Activated T-helper 1 cell treated with anti-CD3 and anti-CD28 coated beads, Interleukin-12 subunit alpha, Interleukin-12 subunit beta, Interleukin-2, Interleukin-4 antibody, amounts not matched to agents 30 ng/mL and 10 ng/mL and 1 ng/mL, durations not matched to agents 14 hours and 24 hours and 36 hours (primary cell): ENCODE results near the gene SAC3D1. TPM values are rescaled to one million over a fixed set of nuclear protein-coding genes. Genes with fewer than 3 reads are reported as not detected.

Experiments
- DNase-seq: peaks from one replicate; pipeline ENCODE4 v3.0.0; 2021; ENCODE audit warnings: low spot score
- H3K27ac Mint-ChIP-seq: one replicate; pipeline ENCODE4 v1.8.0; 2021; ENCODE audit warnings: mild to moderate bottlenecking, mixed read lengths
- H3K27me3 Mint-ChIP-seq: one replicate; pipeline ENCODE4 v1.8.0; 2022; ENCODE audit warnings: mild to moderate bottlenecking, moderate library complexity, mixed read lengths; ENCODE audit not compliant: insufficient read depth
- H3K36me3 Mint-ChIP-seq: one replicate; pipeline ENCODE4 v1.8.0; 2021; ENCODE audit warnings: low read depth, mixed read lengths
- H3K4me1 Mint-ChIP-seq: one replicate; pipeline ENCODE4 v1.8.0; 2021; ENCODE audit warnings: low read depth, mixed read lengths
- H3K4me3 Mint-ChIP-seq: one replicate; pipeline ENCODE4 v1.8.0; 2021; ENCODE audit warnings: mild to moderate bottlenecking, moderate library complexity, mixed read lengths
- H3K9me3 Mint-ChIP-seq: one replicate; pipeline ENCODE4 v1.8.0; 2021; ENCODE audit warnings: mixed read lengths
- intact Hi-C: fragments of 100-400 bp; cut with micrococcal nuclease; formaldehyde crosslinking; loops from one replicate; pipeline ENCODE4 v1.15.1; 2024
- total RNA-seq: library from RNA; stranded (reverse); gene quantifications from 2 replicates; pipeline ENCODE4 v1.2.3, GENCODE V29; 2022

The SAC3D1 gene
- total RNA-seq, 1 donor from 2014 or later = 17.4 TPM

DNA sequence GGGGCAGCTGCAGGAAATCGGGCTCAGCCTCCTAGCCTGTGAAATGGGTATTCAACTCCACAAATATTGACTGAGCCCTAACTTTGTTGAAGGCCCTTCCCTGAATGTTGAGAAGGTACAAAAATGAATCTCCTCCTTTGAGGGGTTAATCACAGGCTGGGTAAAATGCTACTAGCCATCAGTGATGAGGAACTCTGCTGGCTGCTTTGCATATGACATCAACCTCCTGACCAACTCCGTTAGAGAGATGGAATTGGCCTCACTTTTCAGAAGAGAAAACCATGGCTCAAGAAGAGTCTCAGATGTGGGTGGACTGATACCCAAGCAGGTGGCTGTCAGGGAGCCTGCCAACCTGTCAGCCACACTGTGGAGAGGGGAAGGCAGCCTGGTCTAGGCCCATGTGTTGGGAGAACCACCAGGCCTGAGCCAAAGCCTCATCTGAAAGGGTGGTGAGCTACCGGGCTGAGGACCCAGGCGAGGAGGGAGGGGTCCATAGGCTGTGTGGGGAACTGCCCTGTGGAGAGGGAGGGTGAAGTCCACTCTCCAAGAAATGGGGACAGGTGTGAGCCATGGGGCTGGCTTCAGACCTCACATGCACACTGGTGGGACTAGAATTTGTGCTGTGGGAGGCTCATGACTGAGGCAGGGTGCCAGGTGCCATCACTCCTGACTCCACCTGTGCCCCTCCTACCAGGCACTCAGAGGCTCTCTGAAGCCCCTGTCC lies 31.1 kb downstream of the SAC3D1 start:
- no peak for DNase-seq
- Mint-ChIP-seq H3K27me3 (no peaks in the 10 kb centered on the region), H3K4me1 (peaks cover 4% of the 10 kb centered on the region), H3K4me3 (no peak overlapping the region), H3K9me3 (no peaks in the 10 kb centered on the region), H3K27ac (peak overlapping the region; percentile 29), H3K36me3 (peaks cover 11% of the 10 kb centered on the region)
- intact Hi-C loops = no loop called here

DNA sequence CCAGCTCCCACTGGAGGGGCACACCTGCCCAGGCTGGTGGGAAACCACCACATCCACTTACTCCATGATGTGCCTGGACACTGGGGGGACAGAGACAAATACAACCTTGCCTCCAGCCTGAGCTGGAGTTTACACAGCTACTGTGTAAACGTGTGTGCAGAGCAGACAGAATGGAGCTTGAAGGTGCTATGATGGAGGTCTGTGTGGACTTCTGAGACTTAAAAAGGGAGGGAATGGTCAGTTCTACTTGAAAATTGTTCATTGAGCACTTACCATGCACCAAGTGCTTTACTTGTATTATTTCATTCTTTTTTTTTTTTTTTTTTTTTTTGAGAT lies 31.6 kb downstream of the SAC3D1 start:
- H3K4me1 Mint-ChIP-seq = peaks cover 8% of the 10 kb centered on the region
- DNase-seq = no peak

DNA sequence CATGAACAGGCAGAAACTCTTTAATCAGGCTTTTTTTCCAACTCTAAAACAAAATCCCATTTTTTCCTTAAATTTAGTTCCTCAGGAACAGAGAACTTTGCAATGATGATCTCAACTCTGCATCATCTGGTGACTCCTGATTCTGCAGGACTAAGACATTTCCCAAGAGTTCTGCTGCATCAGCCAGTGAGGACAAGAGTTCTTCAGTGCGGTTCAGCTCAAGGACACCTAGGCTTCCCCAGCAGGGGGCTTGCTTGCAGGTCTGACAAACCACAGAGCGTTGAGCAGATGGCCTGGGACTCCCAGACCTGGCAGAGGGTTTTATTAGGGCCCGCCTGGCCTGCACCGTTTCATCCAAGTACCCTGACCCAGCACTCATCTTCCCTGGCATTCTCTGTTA lies 36.4 kb downstream of the SAC3D1 start:
- H3K27ac Mint-ChIP-seq = peak overlapping the region; percentile 23

More for the DNA sequence above, 31.6 kb downstream of the SAC3D1 start:
- no peaks in the 10 kb centered on the region for H3K27me3 Mint-ChIP-seq
- H3K36me3 Mint-ChIP-seq = peaks cover 13% of the 10 kb centered on the region
- intact Hi-C loops = no loop called here
- H3K9me3 Mint-ChIP-seq = no peaks in the 10 kb centered on the region
- peak overlapping the region; percentile 23 for H3K27ac Mint-ChIP-seq
- no peak overlapping the region for H3K4me3 Mint-ChIP-seq

DNA sequence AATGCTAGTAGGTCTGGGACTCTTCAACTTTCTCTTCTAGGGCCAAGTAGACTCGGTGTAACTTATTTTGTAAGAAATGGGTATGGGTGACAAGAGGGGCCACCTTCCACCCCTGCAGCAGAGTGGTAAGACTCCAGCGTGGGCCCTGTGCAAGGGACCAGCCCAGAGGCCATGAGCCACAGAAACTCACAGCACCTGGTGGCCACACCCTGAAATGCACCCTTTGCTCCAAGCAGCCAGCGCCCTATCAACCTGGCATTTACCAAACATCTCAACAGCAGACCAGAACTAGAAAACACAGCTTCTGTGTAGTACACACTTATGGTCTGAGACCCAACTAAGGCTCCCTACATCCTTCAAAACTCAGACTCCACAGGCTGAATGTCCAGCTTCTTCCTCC lies 37.1 kb downstream of the SAC3D1 start:
- intact Hi-C loops = loop anchor here (1.0 kb wide), 4 partner anchors 9 to 65 kb away; partner anchors contain the start of genes SAC3D1 and SNX15
- peak; percentile 61 for DNase-seq
- peak overlapping the region; percentile 71 for H3K27ac Mint-ChIP-seq
- H3K9me3 Mint-ChIP-seq = no peaks in the 10 kb centered on the region
- peak overlapping the region; percentile 37 for H3K4me3 Mint-ChIP-seq
- H3K4me1 Mint-ChIP-seq = peaks cover 53% of the 10 kb centered on the region
- H3K36me3 Mint-ChIP-seq = peaks cover 41% of the 10 kb centered on the region
- H3K27me3 Mint-ChIP-seq = no peaks in the 10 kb centered on the region

More for the DNA sequence above, 36.4 kb downstream of the SAC3D1 start:
- Mint-ChIP-seq H3K4me3 (no peak overlapping the region), H3K9me3 (no peaks in the 10 kb centered on the region), H3K27me3 (no peaks in the 10 kb centered on the region), H3K4me1 (peaks cover 46% of the 10 kb centered on the region), H3K36me3 (peaks cover 37% of the 10 kb centered on the region)
- intact Hi-C loops = no loop called here
- no peak for DNase-seq

DNA sequence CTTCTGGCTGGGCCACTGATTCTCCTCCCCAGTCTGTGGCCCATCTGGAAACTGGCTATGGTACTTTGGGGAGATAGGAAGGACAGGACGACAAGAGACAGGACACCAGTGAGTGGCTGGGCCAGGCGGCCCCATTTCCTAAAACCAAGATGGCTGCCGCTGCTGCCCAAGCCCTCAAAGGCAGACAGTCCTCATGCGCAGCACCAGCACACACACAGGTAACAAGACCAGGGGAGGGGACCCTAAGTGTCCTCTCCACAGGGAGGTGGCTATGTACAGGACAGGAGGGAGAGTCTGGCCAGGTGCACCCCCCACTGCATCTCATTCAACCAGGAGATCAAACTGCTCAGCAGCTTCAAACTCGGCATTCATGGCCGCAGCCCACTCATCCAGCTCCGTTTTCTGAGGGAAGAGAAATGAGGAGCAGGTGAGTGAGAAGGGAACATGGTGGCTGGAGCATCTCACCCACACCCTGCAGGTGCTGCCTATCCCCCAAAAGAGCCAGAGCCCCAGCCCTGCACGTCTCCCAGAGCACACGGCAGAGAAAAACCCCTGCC lies 37.9 kb downstream of the SAC3D1 start:
- Mint-ChIP-seq H3K36me3 (peaks cover 43% of the 10 kb centered on the region), H3K27me3 (no peaks in the 10 kb centered on the region), H3K4me3 (peak overlapping the region; percentile 17), H3K27ac (peak overlapping the region; percentile 71), H3K9me3 (no peaks in the 10 kb centered on the region), H3K4me1 (peaks cover 60% of the 10 kb centered on the region)
- intact Hi-C loops = loop anchor here (1.0 kb wide), 4 partner anchors 10 to 66 kb away; partner anchors contain the start of genes SAC3D1 and SNX15
- no peak for DNase-seq

DNA sequence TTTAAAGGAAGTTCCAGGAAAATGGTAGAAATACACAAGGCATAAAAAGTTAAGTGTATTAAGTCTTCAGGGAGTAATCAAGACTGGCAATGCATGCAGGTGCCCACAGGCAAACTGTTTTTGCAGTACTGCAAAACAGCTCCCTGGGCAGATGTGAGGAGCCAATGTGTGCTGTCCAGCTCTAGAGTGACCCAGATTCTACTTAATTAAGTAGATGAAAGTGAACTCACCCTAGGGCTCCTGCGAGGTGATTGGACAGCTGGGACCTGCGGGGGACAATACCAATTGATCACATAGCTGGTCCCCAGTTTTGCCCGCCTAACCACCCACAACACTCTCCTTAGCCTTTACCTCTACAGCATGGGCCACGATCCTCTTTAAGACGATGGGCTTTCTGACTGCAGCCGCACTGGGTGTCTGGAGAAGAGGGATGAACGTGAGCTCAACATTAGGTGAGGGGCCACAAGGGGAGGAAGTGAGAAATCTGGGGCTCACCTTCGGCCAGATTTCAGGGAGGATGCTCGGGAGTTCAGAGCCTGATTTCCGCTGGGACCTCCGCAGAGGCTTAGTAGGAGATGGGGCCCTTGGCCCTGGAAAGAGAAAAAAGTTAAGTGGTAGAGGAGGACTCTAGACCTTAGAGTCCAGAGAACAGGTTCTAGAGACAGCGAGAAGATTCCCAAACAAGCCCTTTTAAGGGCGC lies 42.3 kb downstream of the SAC3D1 start:
- H3K36me3 Mint-ChIP-seq = peaks cover 34% of the 10 kb centered on the region
- no peaks in the 10 kb centered on the region for H3K9me3 Mint-ChIP-seq
- no peaks in the 10 kb centered on the region for H3K27me3 Mint-ChIP-seq
- peaks cover 66% of the 10 kb centered on the region for H3K4me1 Mint-ChIP-seq
- peak overlapping the region; percentile 97 for H3K27ac Mint-ChIP-seq
- no peak for DNase-seq
- H3K4me3 Mint-ChIP-seq = peak overlapping the region; percentile 98
- intact Hi-C loops = no loop called here

DNA sequence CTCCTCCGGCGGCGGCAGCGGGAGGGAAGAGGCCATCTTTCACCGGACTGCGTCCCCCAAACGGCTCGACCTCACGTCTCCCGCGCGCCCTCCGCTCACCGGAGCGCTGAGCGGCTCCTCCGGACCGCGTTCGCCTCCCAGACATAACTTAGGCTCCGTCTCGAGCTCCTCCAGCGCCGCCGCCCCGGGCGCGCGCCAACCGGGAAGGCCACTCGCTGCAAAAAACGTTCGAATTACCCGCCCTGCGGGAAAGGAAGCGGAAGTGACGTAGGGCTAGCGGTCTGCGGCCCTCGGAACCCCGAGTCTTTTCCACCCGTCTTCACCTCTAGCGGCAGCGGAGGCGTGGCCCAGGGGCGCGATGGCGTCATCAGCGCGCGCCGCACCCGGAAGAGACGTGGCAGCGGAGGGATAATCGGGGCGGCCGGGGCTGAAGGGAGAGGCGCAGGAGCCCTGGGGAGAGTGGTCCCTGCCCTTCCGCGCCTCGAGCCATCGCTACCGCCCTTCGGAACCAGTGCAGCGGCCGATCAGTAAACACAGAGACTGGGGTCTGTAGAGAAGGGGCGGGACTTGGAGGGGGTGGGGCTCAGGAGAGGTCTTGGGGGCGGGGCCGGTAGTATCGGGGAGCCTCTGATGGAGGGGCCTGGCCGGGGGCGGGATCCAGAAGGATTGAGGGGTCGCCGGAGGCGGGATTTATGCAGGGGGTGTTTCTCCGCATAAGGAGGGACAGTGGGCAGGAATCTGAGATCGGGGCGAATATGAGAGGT lies 43.0 kb downstream of the SAC3D1 start, which contains the start of the genes CDCA5 and ZFPL1:
Gene CDCA5, minus strand, starts transcription at position 207 of the 764 bp plus-strand sequence. Its CDS starts 62 bp downstream, at position 145.
Gene ZFPL1, plus strand, starts transcription at position 389 of the 764 bp plus-strand sequence. CDS start 477 bp downstream, outside the sequence.
- Mint-ChIP-seq H3K9me3 (no peaks in the 10 kb centered on the region), H3K36me3 (peaks cover 34% of the 10 kb centered on the region)

DNA sequence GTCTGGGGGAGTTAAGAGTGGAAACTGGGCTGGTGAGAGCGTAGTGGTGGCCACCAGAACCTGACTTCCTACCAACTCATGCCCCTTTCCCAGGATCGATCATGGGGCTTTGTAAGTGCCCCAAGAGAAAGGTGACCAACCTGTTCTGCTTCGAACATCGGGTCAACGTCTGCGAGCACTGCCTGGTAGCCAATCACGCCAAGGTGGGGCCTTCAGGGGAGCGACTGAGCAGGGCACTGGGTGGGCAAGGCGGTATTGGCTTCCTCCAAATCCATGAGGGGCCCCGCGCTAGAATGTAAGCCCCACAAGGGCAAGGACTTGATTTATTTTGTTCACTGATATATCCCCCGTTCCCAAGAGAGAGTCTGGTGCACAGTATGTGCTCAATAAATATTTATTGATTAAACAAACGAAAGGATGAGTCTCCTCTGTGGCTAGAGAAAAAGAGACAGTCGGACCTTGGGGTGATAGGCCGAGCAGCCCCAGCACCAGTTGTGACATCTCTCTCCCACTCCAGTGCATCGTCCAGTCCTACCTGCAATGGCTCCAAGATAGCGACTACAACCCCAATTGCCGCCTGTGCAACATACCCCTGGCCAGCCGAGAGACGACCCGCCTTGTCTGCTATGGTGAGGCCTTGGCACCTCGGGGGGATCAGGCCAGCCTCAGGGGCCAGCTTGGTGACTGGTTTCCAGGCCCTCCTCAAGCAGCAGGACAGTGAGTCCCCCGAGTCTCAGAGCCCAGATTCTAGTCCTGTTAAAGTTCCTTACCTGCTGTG lies 43.8 kb downstream of the SAC3D1 start:
- Mint-ChIP-seq H3K9me3 (no peaks in the 10 kb centered on the region), H3K4me1 (peaks cover 56% of the 10 kb centered on the region), H3K36me3 (peaks cover 40% of the 10 kb centered on the region), H3K4me3 (peak overlapping the region; percentile 98), H3K27me3 (no peaks in the 10 kb centered on the region), H3K27ac (peak overlapping the region; percentile 97)
- intact Hi-C loops = loop anchor here (1.0 kb wide), 12 partner anchors 12 to 274 kb away; partner anchors contain the start of genes ATG2A, EHD1, FAU and MEN1
- no peak for DNase-seq

More for the DNA sequence above, 43.0 kb downstream of the SAC3D1 start, which contains the start of the genes CDCA5 and ZFPL1:
- Mint-ChIP-seq H3K27me3 (no peaks in the 10 kb centered on the region), H3K4me3 (peak within 1 kb of the TSS; percentile 98), H3K4me1 (peaks cover 59% of the 10 kb centered on the region), H3K27ac (peak within 1 kb of the TSS; percentile 97)
- intact Hi-C loops = loop anchor here (1.0 kb wide), 12 partner anchors 12 to 274 kb away; partner anchors contain the start of genes ATG2A, EHD1, FAU and MEN1
- peak; percentile 96 for DNase-seq

DNA sequence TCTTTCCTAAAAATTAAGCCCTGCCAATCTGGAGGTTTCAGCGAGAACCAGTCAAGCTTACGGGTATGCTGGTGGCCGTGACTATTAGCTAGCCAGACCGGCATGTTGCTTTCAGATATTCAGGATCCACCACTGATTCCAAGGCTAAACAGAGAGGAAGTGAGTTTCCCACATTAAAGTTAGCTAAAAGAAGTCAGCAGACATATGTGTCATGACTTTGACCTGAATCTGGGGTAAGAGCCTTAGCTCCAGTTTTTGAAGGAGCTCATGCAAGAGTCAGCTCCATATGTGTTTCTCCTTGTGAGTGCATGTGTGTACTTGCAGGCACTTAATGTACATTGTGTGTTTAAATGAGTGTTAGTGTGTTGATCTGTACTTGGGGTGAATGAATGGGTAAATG lies 44.4 kb downstream of the SAC3D1 start:
- Mint-ChIP-seq H3K9me3 (no peaks in the 10 kb centered on the region), H3K4me3 (peak overlapping the region; percentile 98), H3K36me3 (peaks cover 38% of the 10 kb centered on the region), H3K27me3 (no peaks in the 10 kb centered on the region), H3K4me1 (peaks cover 53% of the 10 kb centered on the region), H3K27ac (peak overlapping the region; percentile 20)
- DNase-seq = no peak
- intact Hi-C loops = no loop called here

DNA sequence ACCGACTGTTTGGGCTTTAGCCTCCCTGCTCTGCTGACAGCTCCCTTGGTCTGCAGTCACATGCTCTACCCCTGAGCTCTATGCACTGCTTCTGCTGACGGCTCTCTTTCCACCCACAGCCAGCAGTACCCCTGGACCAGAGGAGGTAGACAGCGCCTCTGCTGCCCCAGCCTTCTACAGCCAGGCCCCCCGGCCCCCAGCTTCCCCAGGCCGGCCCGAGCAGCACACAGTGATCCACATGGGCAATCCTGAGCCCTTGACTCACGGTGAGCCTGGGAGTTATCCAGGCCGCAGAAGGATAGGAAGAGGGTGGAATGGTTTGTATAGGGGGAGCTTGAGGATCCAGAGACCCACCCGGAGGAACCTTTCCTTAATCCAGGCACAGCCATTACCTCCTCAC lies 45.8 kb downstream of the SAC3D1 start:
- H3K36me3 Mint-ChIP-seq = peaks cover 29% of the 10 kb centered on the region
- DNase-seq = no peak
- intact Hi-C loops = no loop called here
- H3K4me3 Mint-ChIP-seq = peak overlapping the region; percentile 39
- no peaks in the 10 kb centered on the region for H3K9me3 Mint-ChIP-seq
- no peaks in the 10 kb centered on the region for H3K27me3 Mint-ChIP-seq
- H3K4me1 Mint-ChIP-seq = peaks cover 41% of the 10 kb centered on the region
- H3K27ac Mint-ChIP-seq = no peak overlapping the region

DNA sequence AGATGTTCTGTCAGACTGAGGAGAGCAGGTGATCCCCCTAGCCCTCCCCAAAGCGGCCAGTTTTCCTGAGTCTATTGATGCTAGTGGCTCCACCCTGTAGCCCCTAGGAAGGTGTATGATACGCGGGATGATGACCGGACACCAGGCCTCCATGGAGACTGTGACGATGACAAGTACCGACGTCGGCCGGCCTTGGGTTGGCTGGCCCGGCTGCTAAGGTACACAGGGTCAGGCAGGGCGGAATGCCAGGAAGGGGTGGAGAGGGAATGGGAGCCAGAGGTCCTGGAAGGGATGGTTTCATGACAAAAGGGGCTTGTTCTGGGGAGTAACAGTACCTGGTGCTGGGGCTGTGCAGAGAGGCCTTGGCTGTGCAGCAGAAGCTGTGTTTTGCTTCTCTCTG lies 46.2 kb downstream of the SAC3D1 start:
- intact Hi-C loops = no loop called here

More for the DNA sequence above, 46.2 kb downstream of the SAC3D1 start:
- Mint-ChIP-seq H3K9me3 (no peaks in the 10 kb centered on the region), H3K4me3 (no peak overlapping the region), H3K27ac (no peak overlapping the region), H3K27me3 (no peaks in the 10 kb centered on the region), H3K36me3 (peaks cover 29% of the 10 kb centered on the region), H3K4me1 (peaks cover 37% of the 10 kb centered on the region)
- no peak for DNase-seq
